ENCODE measurements around the gene OSBPL8.

GRCh38 chr12:76383988-76384387 lies 175.6 kb downstream of the OSBPL8 start:
- TF ChIP-seq POLR2A (IDR thresholded peaks at IDR 0.05) = no peak
- TF ChIP-seq, protein P1, sequence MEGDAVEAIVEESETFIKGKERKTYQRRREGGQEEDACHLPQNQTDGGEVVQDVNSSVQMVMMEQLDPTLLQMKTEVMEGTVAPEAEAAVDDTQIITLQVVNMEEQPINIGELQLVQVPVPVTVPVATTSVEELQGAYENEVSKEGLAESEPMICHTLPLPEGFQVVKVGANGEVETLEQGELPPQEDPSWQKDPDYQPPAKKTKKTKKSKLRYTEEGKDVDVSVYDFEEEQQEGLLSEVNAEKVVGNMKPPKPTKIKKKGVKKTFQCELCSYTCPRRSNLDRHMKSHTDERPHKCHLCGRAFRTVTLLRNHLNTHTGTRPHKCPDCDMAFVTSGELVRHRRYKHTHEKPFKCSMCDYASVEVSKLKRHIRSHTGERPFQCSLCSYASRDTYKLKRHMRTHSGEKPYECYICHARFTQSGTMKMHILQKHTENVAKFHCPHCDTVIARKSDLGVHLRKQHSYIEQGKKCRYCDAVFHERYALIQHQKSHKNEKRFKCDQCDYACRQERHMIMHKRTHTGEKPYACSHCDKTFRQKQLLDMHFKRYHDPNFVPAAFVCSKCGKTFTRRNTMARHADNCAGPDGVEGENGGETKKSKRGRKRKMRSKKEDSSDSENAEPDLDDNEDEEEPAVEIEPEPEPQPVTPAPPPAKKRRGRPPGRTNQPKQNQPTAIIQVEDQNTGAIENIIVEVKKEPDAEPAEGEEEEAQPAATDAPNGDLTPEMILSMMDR (IDR thresholded peaks at IDR 0.05) = no peak

Data from body of pancreas (tissue), 4 donors.